Uterus (tissue), 2 donors: ENCODE measurements around the gene SKIDA1.

ENCODE experiments used
- POLR2A ChIP-seq, 2 donors: fragments of 450-650 bp; IDR thresholded peaks; one replicate each; pipeline ENCODE4 v1.6.1; 2016; ENCODE audit warnings: antibody characterized with exemption in 2 of 2, mild to moderate bottlenecking in 1 of 2, moderate library complexity in 1 of 2
- TF ChIP-seq, protein P1 (sequence below), 4 experiments: fragments of 200-600 bp in 2 of 4; fragments of 450-650 bp in 2 of 4; sonication (generic) in 2 of 4; IDR thresholded peaks; one replicate each; pipeline ENCODE4 v1.5.1; 2016 to 2019; ENCODE audit warnings: antibody characterized with exemption in 4 of 4, mild to moderate bottlenecking in 2 of 4, moderate library complexity in 1 of 4

DNA sequence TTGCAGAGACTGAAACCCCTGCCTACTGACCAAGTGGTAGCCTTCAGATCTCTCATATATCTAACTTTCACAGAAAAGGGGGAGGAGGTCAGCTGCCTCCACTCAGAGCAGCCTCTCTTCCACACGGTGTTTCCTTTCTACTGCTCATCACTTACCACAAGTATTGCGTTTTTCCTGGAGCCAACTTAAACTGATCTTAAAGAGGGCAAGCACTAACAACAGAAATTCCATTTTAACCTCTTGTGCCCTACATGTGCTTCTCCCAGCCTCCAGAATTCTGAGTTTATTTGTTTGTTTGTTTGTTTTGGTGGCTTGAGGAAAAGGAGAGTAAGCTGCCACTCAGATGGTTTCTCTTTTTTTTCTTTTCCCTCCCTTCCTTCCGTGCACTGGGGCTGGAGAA lies 19.1 kb downstream of the SKIDA1 start:
- TF ChIP-seq POLR2A (IDR thresholded peaks at IDR 0.05): no peak
- TF ChIP-seq, protein P1, sequence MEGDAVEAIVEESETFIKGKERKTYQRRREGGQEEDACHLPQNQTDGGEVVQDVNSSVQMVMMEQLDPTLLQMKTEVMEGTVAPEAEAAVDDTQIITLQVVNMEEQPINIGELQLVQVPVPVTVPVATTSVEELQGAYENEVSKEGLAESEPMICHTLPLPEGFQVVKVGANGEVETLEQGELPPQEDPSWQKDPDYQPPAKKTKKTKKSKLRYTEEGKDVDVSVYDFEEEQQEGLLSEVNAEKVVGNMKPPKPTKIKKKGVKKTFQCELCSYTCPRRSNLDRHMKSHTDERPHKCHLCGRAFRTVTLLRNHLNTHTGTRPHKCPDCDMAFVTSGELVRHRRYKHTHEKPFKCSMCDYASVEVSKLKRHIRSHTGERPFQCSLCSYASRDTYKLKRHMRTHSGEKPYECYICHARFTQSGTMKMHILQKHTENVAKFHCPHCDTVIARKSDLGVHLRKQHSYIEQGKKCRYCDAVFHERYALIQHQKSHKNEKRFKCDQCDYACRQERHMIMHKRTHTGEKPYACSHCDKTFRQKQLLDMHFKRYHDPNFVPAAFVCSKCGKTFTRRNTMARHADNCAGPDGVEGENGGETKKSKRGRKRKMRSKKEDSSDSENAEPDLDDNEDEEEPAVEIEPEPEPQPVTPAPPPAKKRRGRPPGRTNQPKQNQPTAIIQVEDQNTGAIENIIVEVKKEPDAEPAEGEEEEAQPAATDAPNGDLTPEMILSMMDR (IDR thresholded peaks at IDR 0.05): no peak
